Erythroblast (primary cell): ENCODE results near the gene FYN.

Source experiments
- GATA1 ChIP-seq: IDR thresholded peaks from 2 replicates; pipeline ENCODE4 v1.6.1; 2011; ENCODE audit warnings: low read depth, mild to moderate bottlenecking, control low read depth, low read length, moderate library complexity
- POLR2A ChIP-seq: IDR thresholded peaks from 2 replicates; pipeline ENCODE4 v1.6.1; 2011; ENCODE audit warnings: mild to moderate bottlenecking, low read length

DNA sequence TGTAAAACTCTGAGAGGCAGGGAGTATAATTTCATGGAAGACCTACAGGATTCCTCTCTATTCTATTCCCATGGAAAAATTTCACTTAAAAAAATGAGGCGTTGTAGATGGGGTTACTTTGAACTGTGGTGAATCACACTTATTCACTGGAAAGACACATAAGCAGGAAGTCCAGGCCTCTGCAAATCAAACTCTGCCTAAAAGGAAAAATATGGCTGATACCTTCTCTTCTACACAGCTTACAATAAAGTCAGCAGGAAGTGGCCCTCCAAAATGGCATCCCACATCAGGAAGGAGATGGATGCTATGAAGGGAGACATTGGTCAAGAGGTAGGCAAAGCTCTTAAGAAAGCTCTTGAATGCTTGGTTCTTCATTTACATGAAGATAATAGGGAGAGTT is 115.9 kb downstream of the FYN start:
- TF ChIP-seq POLR2A: no peak
- TF ChIP-seq GATA1: no peak
